ENCODE results near the gene HCLS1. TPM values are rescaled to one million over a fixed set of nuclear protein-coding genes. Genes with fewer than 3 reads are reported as not detected.

Gene HCLS1
- total RNA-seq, 2 donors from 2014 or later = 14.6 to 27.0 TPM

GRCh38 chr3:121627211-121627610, 33.5 kb downstream of the HCLS1 start:
- Histone ChIP-seq H3K4me1 (replicated peaks) (no peaks in the 10 kb centered on the region), H3K9me3 (no peaks in the 10 kb centered on the region), H3K27me3 (replicated peaks; ENCODE audit: insufficient read depth) (no peaks in the 10 kb centered on the region), H3K4me3 (no peak overlapping the region), H3K27ac (no peak overlapping the region), H3K36me3 (no peaks in the 10 kb centered on the region)
- no peak for DNase-seq (ENCODE audit: low spot score)
- no peak for TF ChIP-seq POLR2A (IDR thresholded peaks at IDR 0.05)
- TF ChIP-seq CTCF (IDR thresholded peaks at IDR 0.05) = no peak
- TF ChIP-seq POLR2AphosphoS5 (IDR thresholded peaks at IDR 0.05) = no peak
- intact Hi-C loops (cut with DNase I) = no loop called here
- 58% methylated on average over 4 of the region's 4 CpGs for WGBS

GRCh38 chr3:121626495-121626894, 34.2 kb downstream of the HCLS1 start:
- no peak for TF ChIP-seq CTCF (IDR thresholded peaks at IDR 0.05)
- no peak for DNase-seq (ENCODE audit: low spot score)
- intact Hi-C loops (cut with DNase I) = no loop called here
- Histone ChIP-seq H3K27me3 (replicated peaks; ENCODE audit: insufficient read depth) (no peaks in the 10 kb centered on the region), H3K27ac (no peak overlapping the region), H3K36me3 (no peaks in the 10 kb centered on the region), H3K9me3 (no peaks in the 10 kb centered on the region), H3K4me3 (no peak overlapping the region), H3K4me1 (replicated peaks) (no peaks in the 10 kb centered on the region)
- WGBS = 95% methylated on average over 4 of the region's 4 CpGs

DNA sequence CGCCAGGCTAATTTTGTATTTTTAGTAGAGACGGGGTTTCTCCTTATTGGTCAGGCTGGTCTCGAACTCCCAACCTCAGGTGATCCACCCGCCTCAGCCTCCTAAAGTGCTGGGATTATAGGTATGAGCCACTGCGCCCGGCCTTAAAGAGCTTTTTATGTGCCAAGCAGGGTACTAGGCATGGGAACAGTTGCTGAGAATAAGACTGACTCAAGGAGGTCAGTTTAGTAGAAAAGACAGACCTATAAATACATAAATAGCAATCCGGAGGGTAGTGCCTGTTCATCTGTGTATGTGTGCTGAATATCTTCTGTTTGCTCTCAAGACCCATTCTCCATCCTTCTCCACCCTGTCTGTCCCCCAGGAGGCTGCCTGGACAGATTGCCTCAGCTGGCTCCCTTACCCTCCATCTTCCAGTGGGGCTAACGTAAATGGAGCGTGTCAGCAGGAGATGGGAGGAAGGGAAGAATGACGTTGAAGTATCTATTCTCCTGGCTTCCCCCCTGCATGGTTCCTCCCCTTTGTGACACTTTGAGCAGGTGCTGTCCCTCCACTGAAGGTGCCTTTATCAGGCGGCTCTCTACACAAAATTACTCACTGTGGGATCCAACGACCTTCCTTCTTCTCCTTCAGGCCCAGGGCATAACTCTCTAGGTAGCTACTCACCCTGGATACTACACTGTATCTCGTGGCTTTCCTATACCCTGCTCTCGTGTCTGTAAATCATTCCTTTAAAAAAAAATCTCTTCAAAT, 36.4 kb downstream of the HCLS1 start:
- H3K27ac ChIP-seq = no peak overlapping the region
- intact Hi-C loops (cut with DNase I) = no loop called here
- DNase-seq (ENCODE audit: low spot score) = no peak
- H3K27me3 ChIP-seq (replicated peaks; ENCODE audit: insufficient read depth) = no peaks in the 10 kb centered on the region
- H3K4me3 ChIP-seq = no peak overlapping the region
- no peaks in the 10 kb centered on the region for H3K9me3 ChIP-seq
- H3K4me1 ChIP-seq (replicated peaks) = no peaks in the 10 kb centered on the region
- TF ChIP-seq POLR2A (IDR thresholded peaks at IDR 0.05) (no peak), POLR2AphosphoS5 (IDR thresholded peaks at IDR 0.05) (no peak), CTCF (IDR thresholded peaks at IDR 0.05) (no peak)
- 66% methylated on average over 14 of the region's 14 CpGs for WGBS
- H3K36me3 ChIP-seq = no peaks in the 10 kb centered on the region

DNA sequence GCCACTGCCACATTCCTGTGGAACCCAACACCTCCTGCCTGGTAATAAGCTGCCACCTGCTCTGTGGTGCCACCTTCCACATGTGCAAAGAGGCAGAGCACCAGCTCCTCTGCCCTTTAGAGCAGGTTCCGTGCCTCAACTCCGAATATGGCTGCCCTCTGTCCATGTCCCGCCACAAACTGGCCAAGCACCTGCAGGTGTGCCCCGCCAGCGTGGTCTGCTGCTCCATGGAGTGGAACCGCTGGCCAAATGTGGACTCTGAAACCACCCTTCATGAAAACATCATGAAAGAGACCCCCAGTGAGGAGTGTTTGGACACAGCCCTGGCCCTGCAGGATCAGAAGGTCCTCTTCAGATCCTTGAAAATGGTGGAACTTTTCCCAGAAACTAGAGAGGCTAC, 39.2 kb downstream of the HCLS1 start:
- Histone ChIP-seq H3K9me3 (no peaks in the 10 kb centered on the region), H3K4me1 (replicated peaks) (no peaks in the 10 kb centered on the region), H3K36me3 (no peaks in the 10 kb centered on the region), H3K27ac (no peak overlapping the region), H3K27me3 (replicated peaks; ENCODE audit: insufficient read depth) (no peaks in the 10 kb centered on the region), H3K4me3 (no peak overlapping the region)
- no peak for TF ChIP-seq CTCF (IDR thresholded peaks at IDR 0.05)
- no peak for TF ChIP-seq POLR2AphosphoS5 (IDR thresholded peaks at IDR 0.05)
- no peak for TF ChIP-seq POLR2A (IDR thresholded peaks at IDR 0.05)
- DNase-seq (ENCODE audit: low spot score) = no peak
- 97% methylated on average over 6 of the region's 6 CpGs for WGBS
- intact Hi-C loops (cut with DNase I) = no loop called here

GRCh38 chr3:121619691-121620090, 41.0 kb downstream of the HCLS1 start:
- DNase-seq (ENCODE audit: low spot score) = no peak
- TF ChIP-seq POLR2A (IDR thresholded peaks at IDR 0.05) (no peak), POLR2AphosphoS5 (IDR thresholded peaks at IDR 0.05) (no peak), CTCF (IDR thresholded peaks at IDR 0.05) (no peak)
- H3K27me3 ChIP-seq (replicated peaks; ENCODE audit: insufficient read depth) = no peaks in the 10 kb centered on the region
- no peaks in the 10 kb centered on the region for H3K4me1 ChIP-seq (replicated peaks)
- no peak overlapping the region for H3K27ac ChIP-seq
- no peaks in the 10 kb centered on the region for H3K36me3 ChIP-seq
- no peak overlapping the region for H3K4me3 ChIP-seq
- H3K9me3 ChIP-seq = no peaks in the 10 kb centered on the region
- intact Hi-C loops (cut with DNase I) = no loop called here
- 84% methylated on average over 2 of the region's 2 CpGs for whole genome bisulfite sequencing

All from prostate gland (tissue), 2 donors.